Stimulated activated CD4-positive, alpha-beta T cell treated with anti-CD3 and anti-CD28 coated beads, Interleukin-1b, Interleukin-23, amount 100 ng/mL, for 4 hours (primary cell): Measurements from ENCODE around the gene TFF2.

Experiments
- DNase-seq, 2 donors: peaks; one replicate each; pipeline ENCODE4 v3.0.0-alpha.2; 2020; ENCODE audit warnings: low read depth in 2 of 2

The TFF2 gene

DNA sequence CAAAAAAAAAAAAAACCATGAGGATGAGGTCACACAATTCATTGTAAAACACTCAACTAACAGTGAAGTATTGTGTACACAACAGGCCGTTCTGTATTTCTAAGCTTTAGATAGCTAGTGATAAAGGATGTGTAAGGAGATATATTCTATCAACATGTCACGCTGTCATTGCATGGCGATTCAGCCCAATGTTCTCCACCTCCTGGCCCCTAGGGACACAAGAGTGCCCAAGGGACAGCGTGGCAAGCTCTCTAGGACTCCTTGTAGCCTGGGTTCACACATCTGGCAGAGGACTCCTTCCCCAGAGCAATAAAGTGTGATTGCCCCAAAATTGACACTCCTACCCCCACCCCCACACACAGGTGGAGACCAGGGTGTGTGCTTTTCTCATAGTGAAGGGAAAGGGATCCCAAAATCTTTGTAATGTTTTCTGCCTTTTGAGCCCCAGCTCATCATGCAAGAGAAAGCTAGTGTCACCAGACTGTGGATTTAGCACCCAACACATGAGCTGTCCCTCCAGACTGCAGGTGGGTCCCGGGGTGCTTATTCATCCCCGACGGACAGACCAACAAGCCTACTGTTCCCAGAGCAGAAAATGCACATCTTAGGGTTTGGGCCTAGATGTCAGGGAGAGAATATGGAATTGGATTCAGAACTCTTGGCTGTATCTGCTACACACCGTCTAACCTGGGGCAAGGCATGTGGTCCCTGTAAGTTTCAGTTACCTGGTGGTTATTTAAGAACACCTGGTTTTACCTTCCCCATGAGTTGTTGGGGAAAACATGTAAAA, 33.6 kb upstream of the TFF2 start:
- no peak for DNase-seq

DNA sequence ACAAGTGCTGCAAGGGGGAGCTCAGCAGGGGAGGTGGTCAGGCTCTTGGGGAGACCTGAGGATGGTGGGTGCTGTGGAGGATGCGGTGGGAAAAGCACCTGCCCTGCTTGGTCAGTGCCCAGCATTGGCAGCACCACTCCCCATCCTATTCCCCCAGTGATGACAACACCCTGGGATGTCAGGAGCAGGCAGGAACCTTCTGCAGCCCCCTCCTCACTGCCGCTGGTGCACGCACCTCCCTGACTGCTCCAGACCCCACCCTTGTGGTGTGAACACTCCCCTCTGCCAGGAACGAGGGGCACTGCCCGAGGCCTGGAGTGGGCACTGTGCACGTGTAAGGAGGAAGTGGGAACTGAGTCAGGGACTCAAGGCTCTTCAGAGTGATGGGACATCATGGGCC, 32.5 kb upstream of the TFF2 start:
- no peak for DNase-seq

DNA sequence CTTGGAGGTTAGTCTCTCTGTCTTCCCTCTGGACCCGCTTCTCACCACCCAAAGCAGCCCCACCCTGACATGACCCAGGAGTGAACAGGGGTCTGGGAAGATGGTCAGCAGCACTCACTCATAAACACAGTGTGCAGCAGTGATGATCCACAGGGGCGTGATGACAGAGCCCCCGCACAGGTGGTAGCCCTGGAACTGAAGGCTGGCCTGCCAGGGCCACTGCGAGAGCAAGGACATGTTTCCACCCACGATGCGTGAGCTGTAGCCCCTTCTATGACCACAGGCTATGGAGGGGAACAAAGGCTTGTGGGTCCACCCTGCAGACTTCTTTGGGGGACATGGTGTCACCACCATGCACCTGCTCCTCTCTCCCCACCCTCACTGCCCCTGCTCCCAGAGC, 32.1 kb upstream of the TFF2 start:
- DNase-seq = no peak

DNA sequence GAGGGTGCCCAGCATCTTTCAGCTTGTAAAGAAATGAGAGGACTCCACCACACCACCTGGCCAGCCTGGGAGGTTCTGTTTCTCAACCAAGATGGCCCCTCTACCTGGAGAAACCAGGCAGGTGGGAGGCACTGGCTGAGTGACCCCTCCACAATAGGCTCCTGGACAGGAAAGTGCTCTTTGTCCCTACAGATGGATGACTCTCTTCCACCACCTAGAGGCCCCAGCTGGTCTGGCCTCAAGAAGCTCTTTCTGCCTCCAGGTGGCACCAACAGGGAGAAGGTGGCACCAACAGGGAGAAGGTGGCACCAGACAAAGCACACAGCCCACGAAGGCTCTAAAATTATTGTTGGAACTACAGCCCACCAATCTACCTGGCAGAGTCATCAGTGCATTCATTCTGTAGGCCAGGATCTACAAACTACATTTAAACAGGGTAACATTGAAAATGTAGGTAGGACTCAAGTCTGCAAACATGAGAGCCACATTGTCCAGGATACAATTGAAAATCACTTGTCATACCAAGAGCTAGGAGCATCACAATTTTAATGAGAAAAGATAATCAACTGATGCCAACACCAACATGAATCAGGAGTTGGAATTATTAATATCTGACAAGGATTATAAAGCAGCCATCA, 30.7 kb upstream of the TFF2 start:
- DNase-seq = peak in 1 of 2 donors; percentile 34

DNA sequence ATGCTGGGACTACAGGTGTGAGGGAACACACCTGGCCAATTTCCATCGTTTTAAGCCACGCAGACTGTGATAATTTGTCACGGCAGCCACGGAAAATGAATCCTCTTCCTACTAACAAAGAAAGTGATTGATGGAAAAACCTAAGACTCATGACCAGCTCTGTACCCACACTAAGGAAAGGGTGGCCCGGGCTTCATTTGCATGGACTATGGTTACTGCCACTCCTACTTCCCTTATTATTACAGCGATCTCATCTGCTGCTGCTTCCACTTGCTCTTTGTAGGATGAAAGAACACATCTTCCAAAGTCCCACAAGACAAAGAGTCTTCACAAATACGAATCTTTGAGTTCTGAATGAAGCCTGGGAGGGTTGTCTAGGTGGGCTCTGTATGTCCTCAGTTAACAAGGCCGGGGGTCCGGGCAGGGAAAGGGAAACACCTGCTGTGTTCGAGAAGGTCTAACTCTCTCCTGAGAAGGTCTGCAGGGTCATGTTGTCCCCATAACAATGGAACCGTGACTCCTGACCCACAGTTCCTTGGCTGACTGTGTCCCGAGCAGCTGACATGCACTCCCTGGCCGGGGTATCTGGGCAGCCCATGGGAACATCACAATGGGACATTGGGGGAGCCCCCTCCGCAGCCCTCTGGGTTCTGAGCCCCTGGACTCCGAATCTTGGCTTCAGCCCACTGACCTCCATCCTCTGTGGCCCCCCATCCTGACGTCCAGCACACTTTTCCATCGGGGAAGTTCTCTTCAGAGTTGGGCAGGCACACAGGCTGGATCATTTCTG, 28.8 kb upstream of the TFF2 start:
- DNase-seq = no peak

DNA sequence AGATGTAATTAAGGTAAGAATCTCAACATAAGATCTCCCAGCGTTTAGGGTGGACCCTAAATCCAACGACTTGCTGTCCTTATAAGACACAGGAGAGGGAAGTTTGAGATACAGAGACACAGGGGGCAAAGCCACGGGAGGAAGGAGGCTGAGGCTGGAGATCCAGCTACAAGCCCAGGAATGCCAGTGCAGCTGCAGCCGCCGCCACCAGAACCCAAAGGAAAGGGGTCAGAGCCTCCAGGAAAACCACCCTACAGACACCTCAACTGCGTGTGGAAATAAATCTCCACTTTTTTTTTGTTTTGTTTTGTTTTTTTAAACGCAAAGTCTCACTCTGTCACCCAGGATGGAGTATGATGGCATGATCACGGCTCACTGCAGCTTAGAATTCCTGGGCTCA, 27.6 kb upstream of the TFF2 start:
- no peak for DNase-seq

DNA sequence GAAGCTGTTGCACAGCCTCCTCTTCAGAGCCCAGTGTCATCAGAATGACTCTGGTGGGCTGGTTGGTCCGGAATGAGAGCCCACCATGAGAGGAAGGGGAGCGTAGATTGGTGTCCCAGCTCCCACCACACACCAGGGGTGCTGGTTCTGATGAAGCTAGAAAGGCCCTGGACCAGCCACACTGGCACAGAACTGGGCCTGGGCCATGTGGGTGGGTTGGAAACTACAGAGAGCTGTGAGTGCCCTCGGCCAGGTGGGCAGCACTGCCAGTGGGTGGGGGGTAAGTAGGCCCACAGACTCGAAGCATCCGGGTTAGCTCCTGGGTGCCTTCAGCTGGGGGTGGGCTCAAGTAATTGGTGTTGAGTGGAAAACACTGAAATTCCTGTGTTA, 27.2 kb upstream of the TFF2 start:
- DNase-seq = no peak

GRCh38 chr21:42377211-42377950, 26.6 kb upstream of the TFF2 start:
- DNase-seq = no peak

GRCh38 chr21:42376338-42376982, 25.7 kb upstream of the TFF2 start:
- DNase-seq = no peak

- no peak for DNase-seq
Observed at GRCh38 chr21:42375966-42376337, 25.2 kb upstream of the TFF2 start.

DNA sequence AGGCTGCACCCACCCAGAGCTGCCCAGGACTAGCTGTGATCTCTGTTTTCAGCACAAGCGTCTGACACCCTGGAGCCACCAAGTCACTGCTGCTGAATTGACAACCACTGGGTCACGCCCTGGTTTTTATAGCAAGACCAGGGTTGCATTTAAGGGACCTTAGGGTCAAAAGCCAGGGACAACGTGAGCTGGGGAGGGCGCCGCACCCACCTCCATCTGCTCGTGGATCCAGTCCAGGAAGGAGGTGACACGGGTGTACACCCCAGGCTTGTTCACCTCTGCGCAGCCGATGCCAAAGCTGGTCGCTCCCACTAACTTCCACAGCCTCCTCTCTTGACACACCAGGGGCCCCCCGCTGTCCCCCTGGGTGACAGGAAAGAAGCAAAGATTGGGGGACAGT, 24.7 kb upstream of the TFF2 start:
- DNase-seq = no peak

GRCh38 chr21:42374864-42375499, 24.2 kb upstream of the TFF2 start:
- DNase-seq = no peak

DNA sequence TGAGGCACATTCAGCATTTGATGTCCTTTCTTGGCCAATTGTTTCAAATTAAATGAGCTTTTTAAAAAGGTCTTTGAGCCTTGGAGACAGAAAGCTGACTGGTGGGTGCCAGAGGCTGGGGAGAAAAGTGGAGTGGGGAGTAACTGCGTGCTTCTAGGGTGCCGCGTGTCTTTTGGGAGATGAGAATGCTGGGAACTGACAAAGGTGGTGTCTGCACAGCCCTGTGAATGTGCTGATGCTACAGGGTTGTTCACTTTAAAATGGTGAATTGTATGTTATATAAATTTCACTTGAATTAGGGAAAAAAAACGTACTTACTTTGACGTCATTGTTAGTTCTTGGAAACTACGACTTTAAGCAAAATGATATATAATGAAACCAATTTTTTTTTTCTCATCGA, 23.7 kb upstream of the TFF2 start:
- no peak for DNase-seq

- DNase-seq = no peak
Observed at GRCh38 chr21:42373908-42374455, 23.2 kb upstream of the TFF2 start.

GRCh38 chr21:42373196-42373907, 22.6 kb upstream of the TFF2 start:
- DNase-seq = peak in 1 of 2 donors; percentile 5

DNA sequence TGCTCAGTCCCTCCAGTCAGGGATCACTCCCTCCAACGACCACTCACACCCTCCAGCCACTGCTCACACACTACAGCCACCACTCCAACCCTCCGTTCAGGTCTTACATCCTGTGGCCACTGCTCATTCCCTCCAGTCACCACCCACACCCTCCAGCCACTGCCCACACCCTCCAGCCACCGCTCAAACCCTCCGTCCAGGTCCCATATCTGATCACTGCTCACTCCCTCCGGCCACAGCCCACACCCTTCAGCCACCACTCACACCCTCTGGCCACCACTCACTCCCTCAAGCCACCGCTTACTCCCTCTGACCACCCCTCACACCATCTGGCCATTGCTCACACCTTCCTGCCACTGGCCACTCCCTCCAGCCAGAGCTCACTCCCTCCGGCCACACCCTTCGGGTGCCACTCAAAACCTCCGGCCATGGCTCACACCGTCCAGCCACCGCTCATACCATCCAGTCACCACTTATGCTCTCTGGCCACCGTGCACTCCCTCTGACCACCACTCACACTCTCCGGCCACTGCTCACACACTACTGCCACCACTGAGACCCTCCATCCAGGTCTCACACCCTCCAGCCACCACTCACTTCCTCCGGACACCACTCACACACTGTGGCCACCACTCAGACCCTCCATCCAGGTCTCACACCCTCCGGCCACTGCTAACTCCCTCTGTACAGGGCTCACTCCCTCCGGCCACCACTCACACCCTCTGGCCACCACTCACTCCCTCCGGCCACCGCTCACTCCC, 20.3 kb upstream of the TFF2 start:
- no peak for DNase-seq

DNA sequence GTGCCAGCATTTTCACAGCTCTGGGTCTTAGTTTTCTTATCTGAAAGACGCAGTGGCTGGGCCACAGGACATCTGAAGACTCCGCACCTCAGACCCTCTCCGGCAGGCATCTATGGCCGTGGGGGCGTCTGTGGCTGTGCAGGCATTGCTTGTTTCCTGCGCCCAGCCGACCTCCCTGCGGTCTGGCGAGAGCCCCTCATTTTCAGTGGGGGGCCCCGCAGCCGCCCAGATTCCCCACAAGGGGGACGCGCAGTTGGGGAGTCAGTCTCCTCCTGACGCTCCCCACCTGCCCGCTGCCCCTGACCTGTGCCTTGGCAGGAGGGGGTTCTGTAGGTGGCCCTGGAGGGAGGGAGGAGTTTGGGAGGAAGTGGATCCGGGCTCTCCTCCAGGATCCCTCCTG, 19.0 kb upstream of the TFF2 start:
- no peak for DNase-seq

- DNase-seq = no peak
Observed at GRCh38 chr21:42367367-42368165, 16.8 kb upstream of the TFF2 start.
